Keratinocyte (primary cell): ENCODE results near the gene RGS3.

Experiments used
- CTCF ChIP-seq, 3 experiments: IDR thresholded peaks in 1 of 3; conservative IDR thresholded peaks in 1 of 3; optimal IDR thresholded peaks in 1 of 3; 2 replicates in 2 of 3; 3 replicates in 1 of 3; pipeline versions ENCODE3 to v1.5.1; 2011; ENCODE audit warnings: low read length in 3 of 3, mild to moderate bottlenecking in 3 of 3, moderate library complexity in 2 of 3, control low read depth in 1 of 3, inconsistent platforms in 1 of 3; ENCODE audit not compliant: insufficient read depth in 2 of 3; ENCODE audit errors: extremely low read depth in 1 of 3
- EZH2 ChIP-seq: IDR thresholded peaks from one replicate; pipeline ENCODE4 v1.6.1; 2012; ENCODE audit warnings: inconsistent platforms, mild to moderate bottlenecking, low read length, moderate library complexity

GRCh38 chr9:113559834-113560800, 96.6 kb downstream of the RGS3 start:
- no peak for TF ChIP-seq EZH2
- TF ChIP-seq CTCF (optimal IDR thresholded peaks at IDR 0.05 in 1 of 3, IDR thresholded peaks at IDR 0.05 in 1 of 3, conservative IDR thresholded peaks at IDR 0.05 in 1 of 3; ENCODE audit: extremely low read depth in 1 of 3, insufficient read depth in 2 of 3, low read length in 3 of 3) = no peak
